CD4-positive, alpha-beta T cell (primary cell): ENCODE measurements around the gene MVD. TPM values are rescaled to one million over a fixed set of nuclear protein-coding genes. Genes with fewer than 3 reads are reported as not detected.

ENCODE experiments used
- ATAC-seq: fragments of 200-7000 bp; cut with Tn5 transposase; one replicate; pipeline ENCODE4 v1.10.0; 2022; ENCODE audit warnings: mild to moderate bottlenecking; ENCODE audit not compliant: poor library complexity
- CTCF ChIA-PET: fragments of 350-600 bp; sonication (Branson Sonifier 250); formaldehyde crosslinking; loops from one replicate; lab custom pipeline; 2021; ENCODE audit warnings: antibody characterized with exemption, inconsistent platforms; lab: Charles Lee
- POLR2A ChIA-PET: fragments of 350-600 bp; sonication (Branson Sonifier 250); formaldehyde crosslinking; loops from one replicate; lab custom pipeline; 2021; ENCODE audit warnings: antibody characterized with exemption, inconsistent platforms; lab: Charles Lee
- DNase-seq, 14 experiments: peaks; one replicate each; pipeline ENCODE4 v3.0.0-alpha.2; 2013 to 2020; ENCODE audit warnings: mixed read lengths in 2 of 14
- H3K27ac ChIP-seq, 2 donors: one replicate each; pipeline versions ENCODE4 v1.5.1 to v1.7.0; 2013; ENCODE audit warnings: low read length in 2 of 2, low read depth in 1 of 2, mild to moderate bottlenecking in 1 of 2
- H3K27me3 ChIP-seq, 2 experiments: 1 replicate in 1 of 2; 2 replicates in 1 of 2; pipeline versions ENCODE4 v1.6.1 to v1.7.0; 2013; ENCODE audit warnings: low read length in 2 of 2, control low read depth in 1 of 2, mild to moderate bottlenecking in 1 of 2, moderate library complexity in 1 of 2; ENCODE audit not compliant: insufficient read depth in 2 of 2, control insufficient read depth in 1 of 2
- H3K36me3 ChIP-seq: one replicate; pipeline ENCODE4 v1.6.1; 2013; ENCODE audit warnings: low read length, control low read depth; ENCODE audit not compliant: insufficient read depth
- H3K4me1 ChIP-seq: one replicate; pipeline ENCODE4 v1.6.1; 2013; ENCODE audit warnings: low read length, control low read depth; ENCODE audit not compliant: insufficient read depth
- H3K4me3 ChIP-seq: one replicate; pipeline ENCODE4 v1.5.1; 2013; ENCODE audit warnings: mild to moderate bottlenecking, low read length, moderate library complexity
- H3K9me3 ChIP-seq, 2 experiments: 1 replicate in 1 of 2; 2 replicates in 1 of 2; pipeline versions ENCODE4 v1.6.1 to v1.7.0; 2013; ENCODE audit warnings: low read length in 2 of 2, mild to moderate bottlenecking in 2 of 2, control low read depth in 1 of 2, moderate library complexity in 1 of 2; ENCODE audit not compliant: control insufficient read depth in 1 of 2, insufficient read depth in 1 of 2
- H3K27ac Mint-ChIP-seq: one replicate; pipeline ENCODE4 v1.8.0; 2020; ENCODE audit warnings: mixed read lengths
- H3K27me3 Mint-ChIP-seq: one replicate; pipeline ENCODE4 v1.8.0; 2021; ENCODE audit warnings: mixed read lengths
- H3K36me3 Mint-ChIP-seq: one replicate; pipeline ENCODE4 v1.8.0; 2021; ENCODE audit warnings: low read depth, mixed read lengths
- H3K4me1 Mint-ChIP-seq: one replicate; pipeline ENCODE4 v1.8.0; 2021; ENCODE audit warnings: low read depth, mixed read lengths
- H3K4me3 Mint-ChIP-seq: one replicate; pipeline ENCODE4 v1.8.0; 2020; ENCODE audit warnings: mild to moderate bottlenecking, mixed read lengths
- H3K9me3 Mint-ChIP-seq: one replicate; pipeline ENCODE4 v1.8.0; 2020; ENCODE audit warnings: mixed read lengths
- CTCF ChIP-seq: fragments of 200-600 bp; IDR thresholded peaks from one replicate; pipeline ENCODE4 v1.8.0; 2022; ENCODE audit warnings: antibody characterized with exemption, mild to moderate bottlenecking
- intact Hi-C, 2 experiments: fragments of 100-400 bp; cut with DNase I in 1 of 2; cut with micrococcal nuclease in 1 of 2; formaldehyde crosslinking; loops; one replicate each; pipeline versions ENCODE4 v1.15.1 to v1.9.0; 2023 to 2025; cut with DNase I, micrococcal nuclease
- total RNA-seq, 174 experiments: library from RNA in 2 of 174; stranded (reverse) in 2 of 174; gene quantifications; one replicate each; pipeline ENCODE4 v1.2.3 and lab custom pipeline; 2021 to 2026

The MVD gene
- total RNA-seq, 2 experiments from 2014 or later, result 74.2 to 76.9 TPM

- peak within 1 kb of the TSS; percentile 95 for H3K27ac Mint-ChIP-seq
- ATAC-seq, result peak; percentile 76
- Histone ChIP-seq H3K9me3 (no peaks in the 10 kb centered on the region), H3K4me3 (peak within 1 kb of the TSS; percentile 96), H3K4me1 (peaks cover 56% of the 10 kb centered on the region), H3K27me3 (no peaks in the 10 kb centered on the region), H3K36me3 (peaks cover 30% of the 10 kb centered on the region), H3K27ac (peak within 1 kb of the TSS; percentile 81 to 94)
- peak within 1 kb of the TSS; percentile 93 for H3K4me3 Mint-ChIP-seq
- intact Hi-C loops, result loop anchor here (1.0 to 5.0 kb wide), 4 partner anchors 12 to 50 kb away; partner anchors contain the start of genes SNAI3 (in 2 of the 2) and MVD (in 1 of the 2)
- CTCF ChIA-PET, result no interaction called here
- H3K9me3 Mint-ChIP-seq, result no peaks in the 10 kb centered on the region
- peak; percentile 64 to 91 (median 76) for DNase-seq
- H3K36me3 Mint-ChIP-seq, result peaks cover 19% of the 10 kb centered on the region
- TF ChIP-seq CTCF, result no peak
- H3K4me1 Mint-ChIP-seq, result peaks cover 14% of the 10 kb centered on the region
- H3K27me3 Mint-ChIP-seq, result no peaks in the 10 kb centered on the region
- POLR2A ChIA-PET, result interaction anchor here (0.7 to 1.8 kb wide), 5 partner anchors 8 to 81 kb away, joined by 3 to 5 read pairs (median 3); partner anchors contain the start of gene ZC3H18
These were observed 12.1 kb downstream of the MVD start, which contains the start of gene CYBA for GRCh38 chr16:88650749-88651275. CYBA (minus strand) TSS chr16:88651053; CDS start chr16:88651013, 40 bp downstream.

GRCh38 chr16:88649924-88650748, 12.8 kb downstream of the MVD start:
- intact Hi-C loops, result loop anchor here (2.0 to 5.0 kb wide), 3 partner anchors 13 to 51 kb away; partner anchors contain the start of gene SNAI3 (in 2 of the 2)
- peaks cover 56% of the 10 kb centered on the region for H3K4me1 ChIP-seq
- Mint-ChIP-seq H3K4me1 (peaks cover 16% of the 10 kb centered on the region), H3K27me3 (no peaks in the 10 kb centered on the region), H3K36me3 (peaks cover 21% of the 10 kb centered on the region), H3K27ac (peak overlapping the region; percentile 95), H3K4me3 (peak overlapping the region; percentile 93), H3K9me3 (no peaks in the 10 kb centered on the region)
- DNase-seq, result peak in 8 of 14 experiments; percentile 14 to 63 (median 54)
- no peak for TF ChIP-seq CTCF
- peak overlapping the region; percentile 96 for H3K4me3 ChIP-seq
- no peaks in the 10 kb centered on the region for H3K9me3 ChIP-seq
- peak; percentile 8 for ATAC-seq
- ChIA-PET CTCF (no interaction called here), POLR2A (interaction anchor here (0.9 to 1.8 kb wide), 6 partner anchors 8 to 80 kb away, joined by 3 to 5 read pairs (median 3); partner anchors contain the start of gene ZC3H18)
- no peaks in the 10 kb centered on the region for H3K27me3 ChIP-seq
- H3K36me3 ChIP-seq, result peaks cover 28% of the 10 kb centered on the region
- H3K27ac ChIP-seq, result peak overlapping the region; percentile 81 to 94

DNA sequence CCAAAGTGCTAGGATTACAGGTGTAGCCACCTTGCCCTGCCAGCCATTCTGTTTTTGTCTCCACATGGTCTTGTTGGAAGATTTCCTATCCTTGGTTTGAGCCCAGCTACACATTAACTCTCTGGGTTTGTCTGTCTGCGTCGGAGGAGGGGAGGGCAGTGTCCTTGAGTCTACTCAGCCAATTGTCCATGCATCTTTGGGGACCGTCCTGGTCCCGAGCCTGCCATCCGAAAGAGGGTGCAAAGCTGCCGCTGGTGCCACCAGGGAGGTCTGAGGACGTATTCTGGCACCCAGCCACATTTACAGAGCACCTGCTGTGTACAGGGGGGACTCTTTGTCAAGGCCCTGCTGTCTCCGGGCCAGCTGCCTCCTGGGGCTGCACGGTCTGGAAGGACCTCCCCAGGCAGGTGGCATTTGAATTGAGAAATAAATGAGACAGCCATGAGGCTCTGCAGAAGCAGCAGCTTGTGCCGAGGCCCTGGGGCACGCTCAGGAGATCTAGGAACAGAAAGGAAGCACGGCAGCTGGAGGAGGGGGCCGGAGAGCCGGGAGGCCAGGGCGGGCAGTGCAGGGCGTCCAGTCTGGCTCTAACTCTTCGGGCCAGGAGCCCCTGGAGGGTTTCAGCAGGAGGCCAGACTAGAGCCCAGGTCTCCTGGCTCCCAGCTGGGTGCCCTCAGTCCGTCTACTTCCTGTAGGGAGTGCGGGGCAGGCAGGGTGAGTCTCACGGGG, 13.5 kb downstream of the MVD start:
- Mint-ChIP-seq H3K27ac (peak overlapping the region; percentile 95), H3K36me3 (peaks cover 25% of the 10 kb centered on the region), H3K9me3 (no peaks in the 10 kb centered on the region), H3K4me3 (peak overlapping the region; percentile 93), H3K4me1 (peaks cover 19% of the 10 kb centered on the region), H3K27me3 (no peaks in the 10 kb centered on the region)
- peak overlapping the region; percentile 81 to 94 for H3K27ac ChIP-seq
- H3K27me3 ChIP-seq, result no peaks in the 10 kb centered on the region
- ChIA-PET CTCF (no interaction called here), POLR2A (interaction anchor here (0.9 to 1.1 kb wide), 3 partner anchors 12 to 56 kb away, joined by 3 read pairs; no protein-coding TSS in a partner anchor)
- DNase-seq, result peak in 1 of 14 experiments; percentile 27
- peak overlapping the region; percentile 96 for H3K4me3 ChIP-seq
- TF ChIP-seq CTCF, result no peak
- peaks cover 27% of the 10 kb centered on the region for H3K36me3 ChIP-seq
- ATAC-seq, result no peak
- intact Hi-C loops, result no loop called here
- H3K9me3 ChIP-seq, result no peaks in the 10 kb centered on the region
- H3K4me1 ChIP-seq, result peaks cover 56% of the 10 kb centered on the region
